DOHH2 (cell line): ENCODE measurements around the gene HECW1.

Experiments
- H3F3A ChIP-seq: fragments of 200-600 bp; sonication (generic), shearing (Covaris generic); 2 replicates; pipeline ENCODE4 v1.6.0; 2016; ENCODE audit warnings: antibody characterized with exemption, mild to moderate bottlenecking; ENCODE audit not compliant: control insufficient read depth, insufficient read depth
- H3K27ac ChIP-seq: fragments of 200-600 bp; sonication (generic); 2 replicates; pipeline ENCODE4 v1.5.1; 2014; ENCODE audit warnings: low read depth, mild to moderate bottlenecking, low read length, moderate library complexity
- H3K27me3 ChIP-seq: fragments of 200-600 bp; sonication (generic); 2 replicates; pipeline ENCODE4 v1.6.1; 2014; ENCODE audit warnings: mild to moderate bottlenecking, low read length, mixed read lengths; ENCODE audit not compliant: control insufficient read depth
- H3K36me3 ChIP-seq: fragments of 200-600 bp; sonication (generic); 2 replicates; pipeline ENCODE4 v1.6.1; 2014; ENCODE audit warnings: mild to moderate bottlenecking, low read length, moderate library complexity, mixed read lengths; ENCODE audit not compliant: control insufficient read depth
- H3K4me1 ChIP-seq: fragments of 200-600 bp; sonication (generic); 2 replicates; pipeline ENCODE4 v1.6.1; 2014; ENCODE audit warnings: mild to moderate bottlenecking, low read length, mixed read lengths; ENCODE audit not compliant: control insufficient read depth
- H3K4me2 ChIP-seq: fragments of 200-600 bp; sonication (generic); 2 replicates; pipeline ENCODE4 v1.6.0; 2014; ENCODE audit warnings: mild to moderate bottlenecking, low read length, moderate library complexity
- H3K4me3 ChIP-seq: fragments of 200-600 bp; sonication (generic); 2 replicates; pipeline ENCODE4 v1.5.1; 2014; ENCODE audit warnings: mild to moderate bottlenecking, low read length, mixed read lengths
- H3K79me2 ChIP-seq: fragments of 200-600 bp; sonication (generic); 2 replicates; pipeline ENCODE4 v1.6.1; 2014; ENCODE audit warnings: mild to moderate bottlenecking, low read length, mixed read lengths; ENCODE audit not compliant: control insufficient read depth
- H3K9me2 ChIP-seq: fragments of 200-600 bp; sonication (generic); replicated peaks from 2 replicates; pipeline ENCODE4 v1.6.1; 2014; ENCODE audit warnings: mild to moderate bottlenecking, low read length, mixed read lengths; ENCODE audit not compliant: control insufficient read depth
- H3K9me3 ChIP-seq: fragments of 200-600 bp; sonication (generic); 2 replicates; pipeline ENCODE4 v1.6.1; 2014; ENCODE audit warnings: antibody characterized with exemption, low read length, mixed read lengths; ENCODE audit not compliant: control insufficient read depth, insufficient read depth
- H4K20me1 ChIP-seq: fragments of 200-600 bp; sonication (generic); 2 replicates; pipeline ENCODE4 v1.6.0; 2014; ENCODE audit warnings: low read depth, mild to moderate bottlenecking, antibody characterized with exemption, low read length, moderate library complexity; ENCODE audit not compliant: control insufficient read depth, insufficient read depth
- EZH2phosphoT487 ChIP-seq: fragments of 200-600 bp; sonication (generic); IDR thresholded peaks from 2 replicates; pipeline ENCODE4 v1.6.1; 2017; ENCODE audit warnings: borderline replicate concordance, mild to moderate bottlenecking, antibody characterized with exemption, low read length, moderate library complexity, mixed read lengths
- TF ChIP-seq, protein P1 (sequence below): fragments of 200-600 bp; sonication (generic); IDR thresholded peaks from one replicate; pipeline ENCODE4 v1.5.1; 2014; ENCODE audit warnings: antibody characterized with exemption, mild to moderate bottlenecking, low read depth, low read length; ENCODE audit not compliant: poor library complexity, severe bottlenecking

HECW1 gene

DNA sequence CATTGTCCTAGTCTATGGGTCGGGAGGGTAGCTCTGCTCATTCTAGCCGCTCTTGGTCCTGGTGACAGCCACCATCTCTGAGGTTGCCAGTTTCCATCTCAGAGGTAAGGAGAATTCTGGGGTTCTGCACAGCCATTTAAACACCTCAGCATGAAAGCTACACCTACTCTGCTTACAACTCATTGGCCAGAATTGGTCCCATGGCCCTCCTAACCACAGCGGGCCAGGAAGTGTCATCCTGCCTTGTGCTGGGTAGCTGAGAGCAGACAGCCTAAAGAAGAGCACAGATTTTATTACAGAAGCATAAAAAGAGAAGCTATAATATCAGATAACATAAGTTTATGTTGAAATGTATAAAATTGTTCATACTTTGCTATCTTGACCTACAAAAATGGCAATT, 152.7 kb downstream of the HECW1 start:
- Histone ChIP-seq H3K4me3 (no peak overlapping the region), H3F3A (no peaks in the 10 kb centered on the region), H3K9me3 (no peaks in the 10 kb centered on the region), H3K36me3 (no peaks in the 10 kb centered on the region), H3K27ac (no peak overlapping the region), H3K9me2 (no peaks in the 10 kb centered on the region), H3K79me2 (no peaks in the 10 kb centered on the region), H3K4me1 (no peaks in the 10 kb centered on the region), H3K27me3 (peaks cover 9% of the 10 kb centered on the region; the same call in 1 of the 2 replicates), H4K20me1 (no peaks in the 10 kb centered on the region), H3K4me2 (no peak overlapping the region)
- TF ChIP-seq, protein P1, sequence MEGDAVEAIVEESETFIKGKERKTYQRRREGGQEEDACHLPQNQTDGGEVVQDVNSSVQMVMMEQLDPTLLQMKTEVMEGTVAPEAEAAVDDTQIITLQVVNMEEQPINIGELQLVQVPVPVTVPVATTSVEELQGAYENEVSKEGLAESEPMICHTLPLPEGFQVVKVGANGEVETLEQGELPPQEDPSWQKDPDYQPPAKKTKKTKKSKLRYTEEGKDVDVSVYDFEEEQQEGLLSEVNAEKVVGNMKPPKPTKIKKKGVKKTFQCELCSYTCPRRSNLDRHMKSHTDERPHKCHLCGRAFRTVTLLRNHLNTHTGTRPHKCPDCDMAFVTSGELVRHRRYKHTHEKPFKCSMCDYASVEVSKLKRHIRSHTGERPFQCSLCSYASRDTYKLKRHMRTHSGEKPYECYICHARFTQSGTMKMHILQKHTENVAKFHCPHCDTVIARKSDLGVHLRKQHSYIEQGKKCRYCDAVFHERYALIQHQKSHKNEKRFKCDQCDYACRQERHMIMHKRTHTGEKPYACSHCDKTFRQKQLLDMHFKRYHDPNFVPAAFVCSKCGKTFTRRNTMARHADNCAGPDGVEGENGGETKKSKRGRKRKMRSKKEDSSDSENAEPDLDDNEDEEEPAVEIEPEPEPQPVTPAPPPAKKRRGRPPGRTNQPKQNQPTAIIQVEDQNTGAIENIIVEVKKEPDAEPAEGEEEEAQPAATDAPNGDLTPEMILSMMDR = no peak
- TF ChIP-seq EZH2phosphoT487 = no peak

DNA sequence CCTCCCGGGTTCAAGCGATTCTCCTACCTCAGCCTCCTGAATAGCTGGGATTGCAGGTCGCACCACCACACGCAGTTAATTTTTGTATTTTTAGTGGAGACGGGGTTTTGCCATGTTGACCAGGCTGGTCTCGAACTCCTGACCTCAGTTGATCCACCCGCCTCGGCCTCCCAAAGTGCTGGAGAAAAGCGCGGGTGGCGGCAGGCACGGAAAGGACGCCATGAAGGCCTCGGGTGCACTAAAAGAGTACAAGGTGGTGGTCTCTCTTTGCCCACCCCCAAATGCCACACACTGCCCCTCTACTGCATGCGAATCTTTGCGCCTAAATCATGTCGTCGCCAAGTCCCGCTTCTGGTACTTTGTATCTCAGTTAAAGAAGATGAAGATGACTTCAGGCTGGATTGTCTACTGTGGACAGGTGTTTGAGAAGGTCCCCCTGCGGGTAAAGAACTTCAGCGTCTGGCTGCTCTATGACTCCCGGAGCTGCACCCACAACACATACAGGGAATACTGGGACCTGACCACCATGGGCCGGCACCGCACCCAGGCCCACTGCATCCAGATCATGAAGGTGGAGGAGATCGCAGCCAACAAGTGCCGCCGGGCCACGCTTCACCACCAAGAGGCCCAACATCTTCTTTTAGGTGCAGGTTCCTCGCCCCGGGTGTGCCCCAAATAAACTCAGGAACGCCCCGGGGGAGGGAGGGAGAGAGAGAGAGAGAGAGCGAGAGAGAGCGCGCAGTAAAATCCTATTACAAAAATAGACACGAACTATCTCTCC, 161.7 kb downstream of the HECW1 start:
- TF ChIP-seq, protein P1 = no peak
- no peak for TF ChIP-seq EZH2phosphoT487
- Histone ChIP-seq H4K20me1 (no peaks in the 10 kb centered on the region), H3K27ac (no peak overlapping the region), H3K27me3 (peaks cover 9% of the 10 kb centered on the region; the same call in 1 of the 2 replicates), H3K4me3 (no peak overlapping the region), H3K79me2 (no peaks in the 10 kb centered on the region), H3K9me3 (0 out of 2 replicates have a peak, but pooled peaks cover 4% of the 10 kb centered on the region), H3F3A (no peaks in the 10 kb centered on the region), H3K36me3 (no peaks in the 10 kb centered on the region), H3K4me1 (no peaks in the 10 kb centered on the region), H3K4me2 (no peak overlapping the region), H3K9me2 (no peaks in the 10 kb centered on the region)

DNA sequence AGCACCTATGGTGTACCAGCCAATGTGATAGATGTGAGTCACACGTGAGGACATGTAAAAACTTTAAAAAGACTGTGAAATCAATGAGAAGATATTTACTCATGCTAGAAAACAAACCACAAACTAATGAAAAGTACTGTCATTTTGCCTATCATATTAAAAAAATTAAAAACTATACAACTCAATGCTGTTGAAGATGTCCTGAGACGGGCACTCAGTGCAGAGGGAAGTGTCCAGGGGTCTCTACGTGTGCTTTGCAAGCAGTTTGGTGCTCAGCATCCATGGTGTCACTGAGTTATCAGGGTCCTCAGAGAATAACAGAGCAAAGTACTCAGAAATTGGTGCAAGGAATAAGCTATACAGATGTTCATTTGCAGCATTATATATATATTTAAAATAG, 162.3 kb downstream of the HECW1 start:
- 0 out of 2 replicates have a peak, but pooled peaks cover 4% of the 10 kb centered on the region for H3K9me3 ChIP-seq
- H3K9me2 ChIP-seq = no peaks in the 10 kb centered on the region
- no peak overlapping the region for H3K27ac ChIP-seq
- no peaks in the 10 kb centered on the region for H3K79me2 ChIP-seq
- peaks cover 7% of the 10 kb centered on the region; the same call in 1 of the 2 replicates for H3K27me3 ChIP-seq
- no peak for TF ChIP-seq EZH2phosphoT487
- no peaks in the 10 kb centered on the region for H3K4me1 ChIP-seq
- no peaks in the 10 kb centered on the region for H4K20me1 ChIP-seq
- no peak overlapping the region for H3K4me2 ChIP-seq
- no peaks in the 10 kb centered on the region for H3K36me3 ChIP-seq
- no peak overlapping the region for H3K4me3 ChIP-seq
- no peaks in the 10 kb centered on the region for H3F3A ChIP-seq

DNA sequence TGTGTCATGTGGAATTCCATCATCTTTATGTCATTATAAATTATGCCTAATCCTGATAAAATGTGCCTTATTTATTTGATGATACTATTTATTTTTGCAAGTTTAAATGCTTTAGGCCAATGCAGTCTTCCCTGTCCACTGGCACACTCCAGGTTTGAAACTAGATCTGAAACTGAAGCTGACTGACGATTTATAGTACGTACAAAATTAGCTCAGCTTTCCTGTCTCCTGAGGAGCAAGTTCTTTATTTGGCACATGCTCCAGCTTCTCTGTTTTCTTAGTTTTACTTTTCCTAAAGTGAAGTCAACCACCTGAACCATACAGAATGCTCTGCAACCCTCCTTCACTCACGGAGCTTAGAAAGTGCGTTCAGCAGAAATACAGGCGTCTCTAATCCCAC, 164.1 kb downstream of the HECW1 start:
- Histone ChIP-seq H3K27ac (no peak overlapping the region), H3K4me2 (no peak overlapping the region), H3K4me1 (no peaks in the 10 kb centered on the region), H3K27me3 (no peaks in the 10 kb centered on the region), H3F3A (no peaks in the 10 kb centered on the region), H3K4me3 (no peak overlapping the region), H3K36me3 (no peaks in the 10 kb centered on the region), H3K9me3 (no peaks in the 10 kb centered on the region), H3K79me2 (no peaks in the 10 kb centered on the region), H4K20me1 (no peaks in the 10 kb centered on the region), H3K9me2 (no peaks in the 10 kb centered on the region)
- TF ChIP-seq, protein P1 = no peak
- no peak for TF ChIP-seq EZH2phosphoT487
